ENCODE results near the gene ROBO1.

GRCh38 chr3:79264892-79265291 is 502.9 kb downstream of the ROBO1 start:
- TF ChIP-seq EZH2 (IDR thresholded peaks at IDR 0.05; ENCODE audit: borderline replicate concordance, low read depth, low read length, severe bottlenecking) (no peak), CTCF (IDR thresholded peaks at IDR 0.05; ENCODE audit: borderline replicate concordance, extremely low read depth, low read length, poor library complexity, severe bottlenecking) (no peak)
